Measurements from ENCODE around the gene TMEM88.

Gene TMEM88

DNA sequence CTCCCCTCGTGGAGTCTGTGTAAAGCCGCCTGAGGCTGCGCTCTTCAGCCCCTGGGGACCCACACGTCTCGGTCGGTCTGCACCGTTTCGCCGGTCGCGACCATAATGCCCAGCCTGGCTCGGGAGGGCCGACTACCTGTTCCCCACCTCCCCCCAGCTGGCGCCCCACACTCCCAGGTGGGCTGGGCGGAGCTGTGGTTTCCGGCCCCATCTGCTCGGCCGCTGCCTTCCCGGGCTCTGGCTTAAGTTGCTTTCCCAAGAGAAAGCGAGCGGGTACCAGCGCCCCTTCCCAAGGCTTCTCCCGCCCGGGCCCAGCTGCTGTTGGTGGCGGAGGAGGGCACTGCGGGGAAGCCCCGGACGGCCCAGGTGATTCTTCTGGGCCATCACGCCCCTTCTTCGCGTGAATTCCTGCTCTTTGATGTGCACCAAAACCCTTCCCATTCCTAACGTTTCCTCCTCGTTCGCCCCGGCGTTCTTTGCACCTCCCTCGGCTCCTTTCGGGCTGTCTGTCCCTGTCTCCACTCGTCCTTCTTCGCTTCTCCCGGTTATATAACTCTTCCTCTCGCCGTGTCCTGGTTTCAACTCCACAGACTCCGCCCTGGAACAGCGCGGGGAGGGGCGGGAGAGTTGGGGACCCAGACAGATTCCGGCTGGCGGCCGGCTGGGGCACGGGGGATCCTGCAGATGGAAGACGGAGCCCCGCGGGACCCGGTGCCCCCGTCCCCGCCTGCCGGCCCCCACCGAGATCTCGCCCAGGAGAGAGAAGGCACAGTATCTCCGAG is 18.9 kb upstream of the TMEM88 start:
- ATAC-seq (replicated peaks) = peak; percentile 17
- H3K4me3 Mint-ChIP-seq = peak overlapping the region; percentile 89 to 93
- DNase-seq = peak in 1 of 3 experiments; percentile 48

GRCh38 chr17:7836596-7837407 is 18.1 kb upstream of the TMEM88 start:
- ATAC-seq (replicated peaks) = no peak
- Mint-ChIP-seq H3K27ac (peak overlapping the region; percentile 99), H3K4me1 (ENCODE audit: low read depth in 2 of 2) (peaks cover 60 to 62% of the 10 kb centered on the region in 2 donors), H3K9me3 (no peaks in the 10 kb centered on the region), H3K4me3 (peak overlapping the region; percentile 89 to 93), H3K36me3 (ENCODE audit: insufficient read depth) (peaks cover 66% of the 10 kb centered on the region), H3K27me3 (peaks cover 6 to 18% of the 10 kb centered on the region in 2 donors)
- DNase-seq = peak in 1 of 3 experiments; percentile 43

More for the DNA sequence above, 18.9 kb upstream of the TMEM88 start:
- no peaks in the 10 kb centered on the region for H3K9me3 Mint-ChIP-seq
- H3K36me3 Mint-ChIP-seq (ENCODE audit: insufficient read depth) = peaks cover 58% of the 10 kb centered on the region
- peaks cover 54 to 56% of the 10 kb centered on the region in 2 donors for H3K4me1 Mint-ChIP-seq (ENCODE audit: low read depth in 2 of 2)
- peaks cover 6 to 26% of the 10 kb centered on the region in 2 donors for H3K27me3 Mint-ChIP-seq
- H3K27ac Mint-ChIP-seq = peak overlapping the region; percentile 99

DNA sequence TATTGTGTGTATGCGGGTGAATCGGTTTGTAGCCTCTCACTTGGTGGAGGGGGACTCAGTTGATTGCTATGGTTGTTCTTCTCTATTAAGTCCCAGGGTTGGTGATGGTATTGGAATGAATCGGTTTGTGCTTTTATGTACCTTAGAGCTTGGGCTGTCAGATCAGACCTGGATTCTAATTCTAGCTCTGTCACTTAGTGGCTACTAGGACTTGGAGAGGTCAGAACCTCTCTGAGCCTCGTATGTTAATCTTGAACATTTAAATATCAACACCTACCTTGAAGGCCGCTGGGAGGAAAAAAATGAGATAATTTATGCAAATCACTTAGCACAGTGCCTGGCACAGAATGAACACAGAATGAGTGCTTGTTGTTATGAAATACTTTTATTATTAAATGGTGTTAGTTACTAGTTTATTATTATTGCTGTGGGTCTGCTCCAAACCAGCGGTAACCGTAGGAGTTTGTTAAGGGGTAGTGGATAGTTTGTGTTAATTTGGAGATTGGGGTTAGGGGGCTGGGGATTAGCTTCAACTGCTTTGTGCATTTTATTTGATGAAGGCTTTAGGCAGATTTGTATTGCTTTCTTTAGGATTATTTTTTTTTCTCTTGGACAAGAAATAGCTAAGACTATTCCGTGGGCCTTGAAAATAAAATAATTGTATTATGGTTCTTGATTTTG is 17.3 kb upstream of the TMEM88 start:
- no peaks in the 10 kb centered on the region for H3K9me3 Mint-ChIP-seq
- H3K36me3 Mint-ChIP-seq (ENCODE audit: insufficient read depth) = peaks cover 74% of the 10 kb centered on the region
- peak overlapping the region; percentile 99 for H3K27ac Mint-ChIP-seq
- DNase-seq = no peak
- H3K27me3 Mint-ChIP-seq = peaks cover 3 to 11% of the 10 kb centered on the region in 2 donors
- ATAC-seq (replicated peaks) = no peak
- peaks cover 66 to 69% of the 10 kb centered on the region in 2 donors for H3K4me1 Mint-ChIP-seq (ENCODE audit: low read depth in 2 of 2)
- peak overlapping the region; percentile 89 to 93 for H3K4me3 Mint-ChIP-seq

DNA sequence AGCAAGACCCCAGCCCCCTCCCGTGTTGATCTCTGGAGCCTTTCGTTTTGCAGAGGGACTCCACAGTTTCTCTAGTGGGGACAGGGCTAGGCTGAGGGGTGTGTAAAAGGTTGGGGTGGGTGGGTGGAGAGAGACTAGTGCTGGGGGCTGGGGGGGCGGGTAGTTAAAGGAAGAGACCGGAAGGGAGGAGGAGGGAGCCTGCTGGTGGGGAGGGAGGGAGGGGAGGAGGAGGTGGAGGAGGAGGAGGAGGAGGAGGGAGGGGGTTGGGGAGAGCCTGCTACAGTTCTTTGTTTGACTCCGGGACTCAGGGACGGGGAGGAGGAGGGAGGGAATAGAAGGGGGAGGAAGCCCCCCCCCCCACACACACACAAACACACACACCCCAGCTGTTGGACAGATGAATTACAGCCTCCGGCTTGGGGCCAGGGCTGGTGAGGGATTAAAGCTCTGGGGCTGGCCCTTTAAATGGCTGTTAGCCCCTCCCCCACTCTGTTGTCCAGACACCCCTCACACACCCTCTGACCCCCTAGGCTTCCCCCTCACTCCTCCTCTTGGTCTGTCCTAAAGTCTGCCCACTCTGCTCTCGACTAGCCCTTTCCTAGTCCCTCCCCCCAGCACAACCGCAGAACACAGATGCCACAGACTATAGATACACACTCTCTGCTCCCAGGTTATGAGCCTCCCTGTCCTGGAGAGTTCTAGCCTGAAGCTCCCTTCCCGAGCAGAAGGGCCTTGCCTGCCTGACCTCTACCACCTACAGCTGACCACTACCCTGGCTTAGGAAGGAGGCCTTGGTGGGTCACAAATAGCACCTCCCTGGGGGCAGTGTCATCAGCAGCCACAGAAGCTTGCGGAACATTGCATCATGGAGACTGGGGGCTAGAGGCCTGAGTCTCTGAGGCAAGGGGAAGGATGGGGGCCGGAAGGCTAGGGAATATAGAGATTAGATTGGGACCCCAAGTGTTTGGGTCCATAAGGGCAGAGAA is 16.5 kb upstream of the TMEM88 start:
- Mint-ChIP-seq H3K4me1 (ENCODE audit: low read depth in 2 of 2) (peaks cover 72 to 73% of the 10 kb centered on the region in 2 donors), H3K36me3 (ENCODE audit: insufficient read depth) (peaks cover 80% of the 10 kb centered on the region), H3K9me3 (no peaks in the 10 kb centered on the region), H3K27me3 (peaks cover 0 to 2% of the 10 kb centered on the region in 2 donors), H3K27ac (peak overlapping the region; percentile 99 to 100), H3K4me3 (peak overlapping the region; percentile 89 to 93)
- DNase-seq (no peak), ATAC-seq (replicated peaks) (no peak)

GRCh38 chr17:7839190-7839875 is 15.5 kb upstream of the TMEM88 start:
- no peak for DNase-seq
- Mint-ChIP-seq H3K27ac (peak overlapping the region; percentile 60 to 100), H3K9me3 (no peaks in the 10 kb centered on the region), H3K4me3 (peak overlapping the region in 1 of 2 donors; percentile 59), H3K4me1 (ENCODE audit: low read depth in 2 of 2) (peaks cover 76% of the 10 kb centered on the region in 2 donors), H3K27me3 (no peaks in the 10 kb centered on the region), H3K36me3 (ENCODE audit: insufficient read depth) (peaks cover 80% of the 10 kb centered on the region)
- no peak for ATAC-seq (replicated peaks)

DNA sequence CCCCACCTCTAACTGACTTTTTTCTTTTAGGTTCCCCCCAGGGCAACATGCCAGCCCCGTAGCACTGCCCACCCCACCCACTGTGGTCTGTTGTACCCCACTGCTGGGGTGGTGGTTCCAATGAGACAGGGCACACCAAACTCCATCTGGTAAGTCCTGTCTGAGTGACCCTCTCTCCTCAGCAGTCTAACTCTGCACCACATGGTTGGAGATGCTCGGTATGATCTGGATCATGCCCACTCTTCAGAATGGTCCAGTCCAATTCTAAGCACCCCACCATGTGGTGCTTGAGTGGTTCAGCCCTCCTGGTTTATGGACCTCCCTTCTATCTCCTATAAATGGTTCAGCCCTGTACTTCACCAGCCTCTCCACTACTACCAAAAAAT is 15.0 kb upstream of the TMEM88 start:
- Mint-ChIP-seq H3K36me3 (ENCODE audit: insufficient read depth) (peaks cover 80% of the 10 kb centered on the region), H3K4me1 (ENCODE audit: low read depth in 2 of 2) (peaks cover 74 to 76% of the 10 kb centered on the region in 2 donors), H3K4me3 (peak overlapping the region in 1 of 2 donors; percentile 44), H3K27me3 (no peaks in the 10 kb centered on the region), H3K9me3 (no peaks in the 10 kb centered on the region), H3K27ac (peak overlapping the region; percentile 100)
- no peak for DNase-seq
- no peak for ATAC-seq (replicated peaks)

DNA sequence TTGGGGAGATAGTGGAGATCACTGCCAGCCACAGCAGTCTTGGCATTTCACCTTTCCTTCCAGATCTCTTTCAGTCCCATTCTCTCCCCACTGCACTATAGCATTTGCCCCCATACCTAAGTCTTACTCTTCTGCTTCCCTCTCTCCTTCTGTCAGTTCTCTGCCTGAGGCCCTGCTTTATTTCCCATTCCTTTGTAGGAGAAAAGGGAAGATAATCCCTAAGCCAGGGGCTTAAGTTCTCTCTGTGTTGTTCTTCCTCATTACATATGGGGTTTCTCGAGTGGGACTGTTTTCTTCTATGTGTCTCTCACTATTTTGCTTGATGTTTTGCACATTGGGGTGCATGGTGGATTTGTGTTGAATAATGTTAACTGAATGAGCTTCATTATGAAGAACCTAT is 14.4 kb upstream of the TMEM88 start:
- no peak for ATAC-seq (replicated peaks)
- Mint-ChIP-seq H3K4me1 (ENCODE audit: low read depth in 2 of 2) (peaks cover 73 to 74% of the 10 kb centered on the region in 2 donors), H3K9me3 (no peaks in the 10 kb centered on the region), H3K4me3 (peak overlapping the region; percentile 93 to 100), H3K27ac (peak overlapping the region; percentile 100), H3K36me3 (ENCODE audit: insufficient read depth) (peaks cover 80% of the 10 kb centered on the region), H3K27me3 (no peaks in the 10 kb centered on the region)
- DNase-seq = no peak

GRCh38 chr17:7840875-7841274 is 14.0 kb upstream of the TMEM88 start:
- Mint-ChIP-seq H3K27ac (peak overlapping the region; percentile 100), H3K27me3 (no peaks in the 10 kb centered on the region), H3K4me1 (ENCODE audit: low read depth in 2 of 2) (peaks cover 73 to 76% of the 10 kb centered on the region in 2 donors), H3K4me3 (peak overlapping the region; percentile 93 to 100), H3K36me3 (ENCODE audit: insufficient read depth) (peaks cover 80% of the 10 kb centered on the region), H3K9me3 (no peaks in the 10 kb centered on the region)
- ATAC-seq (replicated peaks) (no peak), DNase-seq (no peak)

GRCh38 chr17:7841396-7841914 is 13.4 kb upstream of the TMEM88 start:
- peak; percentile 88 to 90 (median 88) for DNase-seq
- peak; percentile 49 for ATAC-seq (replicated peaks)
- no peaks in the 10 kb centered on the region for H3K27me3 Mint-ChIP-seq
- no peaks in the 10 kb centered on the region for H3K9me3 Mint-ChIP-seq
- H3K27ac Mint-ChIP-seq = peak overlapping the region; percentile 100
- peak overlapping the region; percentile 93 to 100 for H3K4me3 Mint-ChIP-seq
- H3K4me1 Mint-ChIP-seq (ENCODE audit: low read depth in 2 of 2) = peaks cover 69 to 71% of the 10 kb centered on the region in 2 donors
- H3K36me3 Mint-ChIP-seq (ENCODE audit: insufficient read depth) = peaks cover 80% of the 10 kb centered on the region

GRCh38 chr17:7841915-7842379 is 12.9 kb upstream of the TMEM88 start:
- H3K36me3 Mint-ChIP-seq (ENCODE audit: insufficient read depth) = peaks cover 80% of the 10 kb centered on the region
- DNase-seq (peak; percentile 80 to 84 (median 82)), ATAC-seq (replicated peaks) (peak; percentile 30)
- H3K27ac Mint-ChIP-seq = peak overlapping the region; percentile 100
- H3K9me3 Mint-ChIP-seq = no peaks in the 10 kb centered on the region
- no peaks in the 10 kb centered on the region for H3K27me3 Mint-ChIP-seq
- peak overlapping the region; percentile 93 to 100 for H3K4me3 Mint-ChIP-seq
- H3K4me1 Mint-ChIP-seq (ENCODE audit: low read depth in 2 of 2) = peaks cover 65 to 67% of the 10 kb centered on the region in 2 donors

GRCh38 chr17:7842380-7843256 is 12.2 kb upstream of the TMEM88 start:
- Mint-ChIP-seq H3K36me3 (ENCODE audit: insufficient read depth) (peaks cover 85% of the 10 kb centered on the region), H3K4me1 (ENCODE audit: low read depth in 2 of 2) (peaks cover 59 to 61% of the 10 kb centered on the region in 2 donors), H3K27ac (peak overlapping the region; percentile 100), H3K4me3 (peak overlapping the region; percentile 93 to 100), H3K9me3 (no peaks in the 10 kb centered on the region), H3K27me3 (no peaks in the 10 kb centered on the region)
- DNase-seq (peak; percentile 95 to 97 (median 96)), ATAC-seq (replicated peaks) (peak; percentile 50)

Data from effector memory CD8-positive, alpha-beta T cell (primary cell).